Neuronal stem cell (in vitro differentiated cells): ENCODE data around the gene BOLL.

ENCODE experiments used
- DNase-seq: peaks from one replicate; pipeline ENCODE4 v3.0.0-alpha.2; 2013; ENCODE audit warnings: low spot score
- H2AFZ ChIP-seq: one replicate; pipeline ENCODE4 v1.6.1; 2013; ENCODE audit warnings: mild to moderate bottlenecking, low read length, inconsistent platforms
- H2AK5ac ChIP-seq: 2 replicates; pipeline ENCODE4 v1.6.1; 2013; ENCODE audit warnings: low read depth, mild to moderate bottlenecking, inconsistent platforms, low read length, moderate library complexity, mixed read lengths
- H2BK120ac ChIP-seq: 2 replicates; pipeline ENCODE4 v1.6.1; 2013; ENCODE audit warnings: low read depth, mild to moderate bottlenecking, inconsistent platforms, low read length, moderate library complexity, mixed read lengths
- H2BK12ac ChIP-seq: one replicate; pipeline ENCODE4 v1.6.1; 2013; ENCODE audit warnings: low read length, inconsistent platforms
- H2BK15ac ChIP-seq: 2 replicates; pipeline ENCODE4 v1.6.1; 2013; ENCODE audit warnings: mild to moderate bottlenecking, low read length, inconsistent platforms, mixed read lengths
- H2BK5ac ChIP-seq: one replicate; pipeline ENCODE4 v1.6.1; 2013; ENCODE audit warnings: inconsistent platforms, mild to moderate bottlenecking, low read length, moderate library complexity
- H3K14ac ChIP-seq: one replicate; pipeline ENCODE4 v1.6.1; 2013; ENCODE audit warnings: low read length, inconsistent platforms
- H3K18ac ChIP-seq: 2 replicates; pipeline ENCODE4 v1.6.1; 2013; ENCODE audit warnings: low read length, inconsistent platforms
- H3K23ac ChIP-seq: 2 replicates; pipeline ENCODE4 v1.6.1; 2013; ENCODE audit warnings: low read depth, mild to moderate bottlenecking, mixed read lengths, low read length, inconsistent platforms; ENCODE audit not compliant: poor library complexity
- H3K27ac ChIP-seq: replicated peaks from 3 replicates; pipeline ENCODE4 v1.5.1; 2013; ENCODE audit warnings: low read length, inconsistent platforms
- H3K27me3 ChIP-seq, 3 experiments: 2 replicates each; pipeline ENCODE4 v1.6.1; 2013; ENCODE audit warnings: low read length in 3 of 3, mild to moderate bottlenecking in 2 of 3, inconsistent platforms in 1 of 3, low read depth in 1 of 3, mixed read lengths in 1 of 3, moderate library complexity in 1 of 3; ENCODE audit not compliant: control insufficient read depth in 3 of 3, insufficient read depth in 3 of 3
- H3K36me3 ChIP-seq, 2 donors: replicated peaks in 1 of 2; 2 replicates each; pipeline ENCODE4 v1.6.1; 2013; ENCODE audit warnings: low read length in 2 of 2; ENCODE audit not compliant: control insufficient read depth in 2 of 2, insufficient read depth in 2 of 2
- H3K4ac ChIP-seq: 2 replicates; pipeline ENCODE4 v1.6.1; 2013; ENCODE audit warnings: inconsistent platforms, mild to moderate bottlenecking, low read length, moderate library complexity
- H3K4me1 ChIP-seq, 2 donors: 1 replicate in 1 of 2; 2 replicates in 1 of 2; pipeline ENCODE4 v1.6.1; 2013; ENCODE audit warnings: low read length in 2 of 2, low read depth in 1 of 2; ENCODE audit not compliant: control insufficient read depth in 2 of 2, insufficient read depth in 1 of 2
- H3K4me2 ChIP-seq: one replicate; pipeline ENCODE4 v1.6.1; 2013; ENCODE audit warnings: mild to moderate bottlenecking, low read length, inconsistent platforms; ENCODE audit not compliant: insufficient read depth, poor library complexity, severe bottlenecking
- H3K4me3 ChIP-seq, 2 donors: 2 replicates each; pipeline ENCODE4 v1.5.1; 2013; ENCODE audit warnings: low read length in 2 of 2, mild to moderate bottlenecking in 2 of 2, inconsistent platforms in 1 of 2, moderate library complexity in 1 of 2
- H3K79me1 ChIP-seq: one replicate; pipeline ENCODE4 v1.6.1; 2013; ENCODE audit warnings: low read depth, mild to moderate bottlenecking, inconsistent platforms, low read length, moderate library complexity
- H3K9ac ChIP-seq: one replicate; pipeline ENCODE4 v1.6.1; 2013; ENCODE audit warnings: mild to moderate bottlenecking, low read depth, low read length, inconsistent platforms; ENCODE audit not compliant: poor library complexity
- H3K9me3 ChIP-seq, 2 donors: replicated peaks in 1 of 2; 2 replicates each; pipeline versions ENCODE3 to v1.6.1; 2013; ENCODE audit warnings: low read length in 2 of 2, mild to moderate bottlenecking in 2 of 2, inconsistent platforms in 1 of 2, low read depth in 1 of 2, mixed read lengths in 1 of 2, moderate library complexity in 1 of 2; ENCODE audit not compliant: control insufficient read depth in 2 of 2, insufficient read depth in 1 of 2
- H4K8ac ChIP-seq: one replicate; pipeline ENCODE4 v1.6.1; 2013; ENCODE audit warnings: low read depth, mild to moderate bottlenecking, inconsistent platforms, low read length, moderate library complexity
- H4K91ac ChIP-seq: one replicate; pipeline ENCODE4 v1.6.1; 2013; ENCODE audit warnings: low read length, low read depth, mild to moderate bottlenecking, inconsistent platforms; ENCODE audit not compliant: poor library complexity
- WGBS, 2 donors: extraction: QIAGEN DNeasy Blood & Tissue Kit; methylation state at CpG; one replicate each; pipeline ENCODE4 v1.1.7; 2013; ENCODE audit warnings: missing lambda C conversion rate in 2 of 2, mixed read lengths in 1 of 2; ENCODE audit not compliant: insufficient read length in 2 of 2, insufficient replicate concordance in 1 of 2; ENCODE audit errors: extremely low coverage in 2 of 2; 5-methylcytosine and 5-hydroxymethylcytosine counted together

The BOLL gene

GRCh38 chr2:197827618-197828017, 42.5 kb upstream of the BOLL start:
- no peak overlapping the region for H3K4me2 ChIP-seq
- H2BK5ac ChIP-seq, result no peak overlapping the region
- no peak overlapping the region for H3K4me3 ChIP-seq
- no peak for DNase-seq
- no peak overlapping the region for H3K23ac ChIP-seq
- H2AK5ac ChIP-seq, result no peak overlapping the region
- no peak overlapping the region for H2BK120ac ChIP-seq
- no peak overlapping the region for H2AFZ ChIP-seq
- no peak overlapping the region for H2BK15ac ChIP-seq
- H3K79me1 ChIP-seq, result no peaks in the 10 kb centered on the region
- no peak overlapping the region for H4K8ac ChIP-seq
- H3K4ac ChIP-seq, result no peak overlapping the region
- no peak overlapping the region for H3K14ac ChIP-seq
- peaks cover 0 to 3% (median 0%) of the 10 kb centered on the region in 3 experiments for H3K27me3 ChIP-seq
- no peaks in the 10 kb centered on the region for H3K9me3 ChIP-seq
- no peaks in the 10 kb centered on the region for H3K4me1 ChIP-seq
- no peak overlapping the region for H2BK12ac ChIP-seq
- no peak overlapping the region for H3K18ac ChIP-seq
- no peak overlapping the region for H3K27ac ChIP-seq
- H4K91ac ChIP-seq, result no peak overlapping the region
- no peaks in the 10 kb centered on the region for H3K36me3 ChIP-seq
- no CpG with 5 or more reads among the region's 2 CpGs for WGBS, 2 donors
- no peak overlapping the region for H3K9ac ChIP-seq

- Histone ChIP-seq H3K9me3 (no peaks in the 10 kb centered on the region), H3K79me1 (no peaks in the 10 kb centered on the region), H2AFZ (no peak overlapping the region), H2BK120ac (no peak overlapping the region), H3K4me1 (no peaks in the 10 kb centered on the region), H3K4me3 (no peak overlapping the region), H4K91ac (no peak overlapping the region), H4K8ac (no peak overlapping the region), H3K18ac (no peak overlapping the region), H2AK5ac (no peak overlapping the region), H3K27ac (no peak overlapping the region), H2BK12ac (no peak overlapping the region), H3K14ac (no peak overlapping the region), H2BK15ac (no peak overlapping the region), H3K9ac (no peak overlapping the region), H3K4me2 (no peak overlapping the region), H3K36me3 (no peaks in the 10 kb centered on the region), H3K23ac (no peak overlapping the region), H2BK5ac (no peak overlapping the region), H3K4ac (no peak overlapping the region), H3K27me3 (peaks cover 0 to 3% (median 0%) of the 10 kb centered on the region in 3 experiments)
- no CpG with 5 or more reads among the region's 2 CpGs for WGBS, 2 donors
- no peak for DNase-seq
Observed at GRCh38 chr2:197822333-197822732, 37.2 kb upstream of the BOLL start.

GRCh38 chr2:197821550-197822289, 36.6 kb upstream of the BOLL start:
- Histone ChIP-seq H2BK15ac (no peak overlapping the region), H2AK5ac (no peak overlapping the region), H3K4ac (no peak overlapping the region), H3K27ac (no peak overlapping the region), H2BK12ac (no peak overlapping the region), H3K4me3 (no peak overlapping the region), H3K14ac (no peak overlapping the region), H4K8ac (no peak overlapping the region), H3K4me1 (no peaks in the 10 kb centered on the region), H3K9ac (no peak overlapping the region), H3K23ac (no peak overlapping the region), H2BK120ac (no peak overlapping the region), H2BK5ac (no peak overlapping the region), H3K18ac (no peak overlapping the region), H2AFZ (no peak overlapping the region), H4K91ac (no peak overlapping the region), H3K36me3 (no peaks in the 10 kb centered on the region), H3K4me2 (no peak overlapping the region), H3K9me3 (no peaks in the 10 kb centered on the region), H3K79me1 (no peaks in the 10 kb centered on the region), H3K27me3 (peaks cover 0 to under 1% (median 0%) of the 10 kb centered on the region in 3 experiments)
- no CpG with 5 or more reads among the region's 2 CpGs for WGBS, 2 donors
- DNase-seq, result no peak

- Histone ChIP-seq H3K4me3 (no peak overlapping the region), H3K9me3 (no peaks in the 10 kb centered on the region), H3K4me2 (no peak overlapping the region), H3K14ac (no peak overlapping the region), H2BK120ac (no peak overlapping the region), H3K18ac (no peak overlapping the region), H4K8ac (no peak overlapping the region), H2BK5ac (no peak overlapping the region), H2AFZ (no peak overlapping the region), H3K4me1 (no peaks in the 10 kb centered on the region), H3K9ac (no peak overlapping the region), H3K4ac (no peak overlapping the region), H3K36me3 (no peaks in the 10 kb centered on the region), H2AK5ac (no peak overlapping the region), H2BK15ac (no peak overlapping the region), H3K79me1 (no peaks in the 10 kb centered on the region), H2BK12ac (no peak overlapping the region), H3K23ac (no peak overlapping the region), H3K27me3 (peaks cover 0 to 13% (median 0%) of the 10 kb centered on the region in 3 experiments), H3K27ac (no peak overlapping the region), H4K91ac (no peak overlapping the region)
- no CpG with 5 or more reads among the region's 2 CpGs for WGBS, 2 donors
- DNase-seq, result no peak
Observed at GRCh38 chr2:197814526-197814925, 29.4 kb upstream of the BOLL start.
